ENCODE measurements around the gene ARHGAP10.

DNA sequence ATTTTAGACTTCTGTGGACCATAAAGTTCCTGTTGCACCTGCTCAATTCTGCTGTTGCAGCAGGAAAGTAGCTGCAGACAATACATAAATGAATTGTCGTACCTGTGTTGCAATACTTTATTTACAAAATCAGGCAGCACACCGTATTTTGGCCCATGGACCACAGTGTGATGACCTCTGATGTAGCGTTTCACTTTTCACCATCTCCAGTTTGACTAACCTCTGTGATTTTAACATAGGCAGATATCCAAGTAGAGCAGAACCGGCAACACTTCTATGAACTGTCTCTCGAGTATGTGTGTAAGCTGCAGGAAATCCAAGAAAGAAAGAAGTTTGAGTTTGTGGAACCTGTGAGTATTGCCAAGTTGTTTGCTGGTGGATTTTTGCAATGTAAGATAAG is 132.7 kb downstream of the ARHGAP10 start:
- TF ChIP-seq EZH2 (IDR thresholded peaks at IDR 0.05; ENCODE audit: insufficient read depth, low read length) (no peak), CTCF (IDR thresholded peaks at IDR 0.05; ENCODE audit: insufficient read depth, low read depth, low read length) (no peak)

Measured in astrocyte (in vitro differentiated cells and primary cell).